Activated naive CD4-positive, alpha-beta T cell treated with anti-CD3 and anti-CD28 coated beads, Interleukin-2, amount 10 ng/mL, durations not matched to agents 5 hours and 36 hours (primary cell): ENCODE measurements around the gene VAMP4. TPM values are rescaled to one million over a fixed set of nuclear protein-coding genes. Genes with fewer than 3 reads are reported as not detected.

Experiments
- total RNA-seq, 2 experiments: library from RNA; stranded (reverse); gene quantifications; one replicate each; pipeline ENCODE4 v1.2.3, GENCODE V29; 2021

The VAMP4 gene
- total RNA-seq = 10 to 100 TPM; 20.1 to 20.9 TPM

GRCh38 chr1:171741872-171742576 lies at the start of gene VAMP4:
Gene VAMP4, minus strand, starts transcription at chr1:171742065. Its CDS starts 3,651 bp downstream, at chr1:171738414.

DNA sequence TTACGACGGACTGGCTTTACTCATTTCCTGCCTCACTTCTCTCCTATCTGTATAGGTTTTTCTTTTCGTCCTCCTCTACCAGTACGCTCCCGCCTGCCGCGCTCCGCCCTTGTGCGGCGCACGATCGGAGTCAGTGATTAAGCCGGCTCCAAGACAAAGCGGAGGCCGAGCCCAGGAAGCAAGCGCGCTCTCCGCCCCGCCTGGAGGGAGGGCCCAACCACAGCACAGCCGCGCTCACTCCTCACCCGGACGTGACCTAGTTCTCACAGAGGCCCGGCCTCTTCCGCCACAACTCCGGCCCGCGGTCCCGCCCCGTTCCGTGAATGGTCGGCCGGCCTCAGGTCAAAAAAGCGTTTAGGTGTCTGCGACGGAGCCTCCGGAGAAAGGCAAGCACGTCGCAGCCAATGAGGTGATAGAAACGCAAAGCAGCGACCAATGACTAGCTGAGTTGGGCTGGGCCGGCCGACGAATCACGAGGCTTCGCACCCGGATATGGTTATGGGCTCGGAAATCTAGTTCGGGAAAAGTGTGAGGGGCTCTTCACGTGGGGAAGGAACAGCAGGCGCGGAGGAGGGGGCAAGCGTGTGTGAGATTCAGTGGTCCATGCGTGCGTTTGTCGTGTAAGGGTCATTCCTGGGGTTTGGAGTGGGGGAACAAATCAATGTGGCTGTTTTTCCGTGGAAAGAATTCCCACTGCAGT lies 39.5 kb upstream of the VAMP4 start, which contains the start of gene METTL13:
Gene METTL13 (plus strand): TSS at position 485 of the 700 bp plus-strand sequence. CDS start 308 bp downstream, outside the sequence.

GRCh38 chr1:171652234-171652822 lies 89.5 kb downstream of the VAMP4 start, which contains the start of gene MYOC:
Gene MYOC, minus strand, starts transcription at chr1:171652688. Its CDS starts 77 bp downstream, at chr1:171652611.

Other genes with a start within 250 kb of the VAMP4 start
- not detected for gene MYOCOS, start 119.8 kb downstream of the VAMP4 start, total RNA-seq
- gene MYOC, start 89.4 kb downstream of the VAMP4 start, total RNA-seq = not detected
- 10 to 100 TPM; 32.9 to 34.2 TPM for gene METTL13, start 39.6 kb upstream of the VAMP4 start, total RNA-seq
- gene DNM3, start 99.4 kb upstream of the VAMP4 start, total RNA-seq = 1 to 10 TPM; 1.7 to 2.2 TPM